ENCODE results near the gene ZCCHC7.

Gene ZCCHC7

GRCh38 chr9:37405764-37406380 is 285.5 kb downstream of the ZCCHC7 start:
- H3K4me3 Mint-ChIP-seq, result no peak overlapping the region
- DNase-seq (no peak), ATAC-seq (no peak)
- H3K27me3 Mint-ChIP-seq, result no peaks in the 10 kb centered on the region
- H3K9me3 Mint-ChIP-seq, result no peaks in the 10 kb centered on the region
- peaks cover 21% of the 10 kb centered on the region for H3K4me1 Mint-ChIP-seq
- no peak overlapping the region for H3K27ac Mint-ChIP-seq

- Mint-ChIP-seq H3K9me3 (no peaks in the 10 kb centered on the region), H3K4me3 (no peak overlapping the region), H3K4me1 (peaks cover 25% of the 10 kb centered on the region), H3K27ac (no peak overlapping the region), H3K27me3 (no peaks in the 10 kb centered on the region)
- no peak for DNase-seq
- ATAC-seq, result no peak
These were observed 286.4 kb downstream of the ZCCHC7 start for GRCh38 chr9:37406603-37407401.

GRCh38 chr9:37407468-37407867 is 287.1 kb downstream of the ZCCHC7 start:
- ATAC-seq (no peak), DNase-seq (no peak)
- no peak overlapping the region for H3K27ac Mint-ChIP-seq
- peaks cover 25% of the 10 kb centered on the region for H3K4me1 Mint-ChIP-seq
- H3K27me3 Mint-ChIP-seq, result no peaks in the 10 kb centered on the region
- H3K4me3 Mint-ChIP-seq, result no peak overlapping the region
- H3K9me3 Mint-ChIP-seq, result no peaks in the 10 kb centered on the region
